Astrocyte (in vitro differentiated cells and primary cell): Measurements from ENCODE around the gene GIPC3. TPM values are rescaled to one million over a fixed set of nuclear protein-coding genes. Genes with fewer than 3 reads are reported as not detected.
A peak's percentile ranks its signal among the peaks of the same experiment; 100 is the strongest.

Source experiments
- DNase-seq: peaks from one replicate; pipeline ENCODE4 v3.0.0-alpha.2; 2010; ENCODE audit warnings: low read depth
- FAIRE-seq: peaks from 2 replicates; lab custom pipeline; 2011; peaks lifted over from hg19 to GRCh38; lab: Jason Lieb, UNC
- H2AFZ ChIP-seq: 2 replicates; pipeline ENCODE4 v1.6.0; 2012; ENCODE audit warnings: low read depth, low read length, inconsistent platforms
- H3K27ac ChIP-seq: 2 replicates; pipeline ENCODE4 v1.5.1; 2011; ENCODE audit warnings: low read depth, low read length, inconsistent platforms
- H3K27me3 ChIP-seq: 2 replicates; pipeline ENCODE4 v1.6.0; 2011; ENCODE audit warnings: low read length, inconsistent platforms; ENCODE audit not compliant: insufficient read depth
- H3K36me3 ChIP-seq: 2 replicates; pipeline ENCODE4 v1.5.1; 2011; ENCODE audit warnings: low read length, inconsistent platforms; ENCODE audit not compliant: insufficient read depth
- H3K4me1 ChIP-seq: 2 replicates; pipeline ENCODE4 v1.5.1; 2011; ENCODE audit warnings: low read length, inconsistent platforms; ENCODE audit not compliant: insufficient read depth
- H3K4me2 ChIP-seq: 2 replicates; pipeline ENCODE4 v1.6.0; 2012; ENCODE audit warnings: low read length, inconsistent platforms
- H3K4me3 ChIP-seq: 2 replicates; pipeline ENCODE4 v1.5.1; 2011; ENCODE audit warnings: low read depth, mild to moderate bottlenecking, low read length, inconsistent platforms; ENCODE audit not compliant: insufficient read depth
- H3K79me2 ChIP-seq: 2 replicates; pipeline ENCODE4 v1.6.0; 2012; ENCODE audit warnings: mild to moderate bottlenecking, low read length, inconsistent platforms; ENCODE audit not compliant: insufficient read depth
- H3K9ac ChIP-seq: 2 replicates; pipeline ENCODE4 v1.6.0; 2012; ENCODE audit warnings: mild to moderate bottlenecking, low read length, inconsistent platforms
- H3K9me3 ChIP-seq: 2 replicates; pipeline ENCODE4 v1.5.1; 2012; ENCODE audit warnings: low read depth, mild to moderate bottlenecking, low read length, inconsistent platforms; ENCODE audit not compliant: insufficient read depth
- H4K20me1 ChIP-seq: 2 replicates; pipeline ENCODE4 v1.6.0; 2012; ENCODE audit warnings: low read length, inconsistent platforms; ENCODE audit not compliant: insufficient read depth
- H3K27ac Mint-ChIP-seq: one replicate; pipeline ENCODE4 v1.8.0; 2021; ENCODE audit warnings: mild to moderate bottlenecking, mixed read lengths; ENCODE audit not compliant: unreplicated experiment
- H3K27me3 Mint-ChIP-seq: one replicate; pipeline ENCODE4 v1.8.0; 2021; ENCODE audit warnings: low read depth, mixed read lengths; ENCODE audit not compliant: unreplicated experiment
- H3K36me3 Mint-ChIP-seq: one replicate; pipeline ENCODE4 v1.8.0; 2021; ENCODE audit warnings: low read depth, mixed read lengths; ENCODE audit not compliant: unreplicated experiment
- H3K4me1 Mint-ChIP-seq: one replicate; pipeline ENCODE4 v1.8.0; 2021; ENCODE audit warnings: low read depth, mixed read lengths; ENCODE audit not compliant: unreplicated experiment
- H3K4me3 Mint-ChIP-seq: one replicate; pipeline ENCODE4 v1.8.0; 2021; ENCODE audit warnings: mild to moderate bottlenecking, moderate library complexity, mixed read lengths; ENCODE audit not compliant: unreplicated experiment
- H3K9me3 Mint-ChIP-seq: one replicate; pipeline ENCODE4 v1.8.0; 2021; ENCODE audit warnings: mild to moderate bottlenecking, mixed read lengths; ENCODE audit not compliant: unreplicated experiment
- EZH2 ChIP-seq: IDR thresholded peaks from 2 replicates; pipeline ENCODE4 v1.6.1; 2012; ENCODE audit warnings: mild to moderate bottlenecking, low read length, inconsistent platforms; ENCODE audit not compliant: insufficient read depth
- total RNA-seq: library from RNA; stranded (reverse); gene quantifications from 2 replicates; pipeline ENCODE4 v1.2.1, GENCODE V29; 2021
- TF ChIP-seq, protein P1 (sequence below): IDR thresholded peaks from 2 replicates; pipeline ENCODE4 v1.5.1; 2011; ENCODE audit warnings: low read depth, mild to moderate bottlenecking, inconsistent platforms, low read length, moderate library complexity; ENCODE audit not compliant: insufficient read depth

Gene GIPC3
- total RNA-seq, 1 donor from 2014 or later: 0.09 TPM

DNA sequence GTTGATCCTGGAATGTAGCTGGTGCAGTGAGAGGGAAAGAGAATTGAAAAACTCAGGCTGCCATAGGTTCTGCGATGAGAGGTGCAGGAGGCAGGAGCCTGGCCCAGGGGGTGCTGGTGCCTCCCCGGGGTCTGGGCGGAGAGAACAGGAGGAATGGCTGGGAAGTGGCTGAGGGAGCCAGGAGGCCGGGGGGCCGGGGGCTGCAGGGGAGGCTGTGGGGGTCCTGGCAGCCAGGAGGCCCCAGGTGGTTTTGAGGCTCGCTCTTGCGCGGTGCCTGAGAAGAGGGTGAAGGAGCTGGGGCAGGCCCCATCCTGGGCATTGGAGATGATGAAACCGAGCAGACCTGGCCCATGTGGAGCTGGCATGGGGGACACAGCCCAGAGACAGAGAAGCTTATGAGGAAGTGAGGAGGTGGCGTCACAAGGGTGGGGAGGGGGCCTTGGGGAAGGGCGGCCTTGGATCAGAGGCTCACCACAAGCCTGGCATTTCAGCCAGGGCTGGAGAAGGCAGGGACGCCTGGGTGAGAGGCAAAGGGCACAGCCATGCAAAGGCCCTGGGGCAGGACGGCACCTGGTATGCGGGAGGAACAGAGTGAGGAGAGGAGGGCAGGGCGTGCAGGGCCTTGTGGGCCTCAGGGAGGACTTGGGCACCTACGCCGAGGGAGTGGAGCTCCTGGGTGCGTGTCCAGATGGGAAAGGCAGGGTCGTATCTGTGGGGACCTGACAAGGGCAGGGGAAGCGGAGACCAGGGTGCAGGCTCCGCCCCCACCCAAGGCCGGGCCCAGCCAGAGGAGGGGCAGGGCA lies 47.6 kb upstream of the GIPC3 start:
- Histone ChIP-seq H3K4me1 (no peaks in the 10 kb centered on the region), H3K9ac (no peak overlapping the region), H3K9me3 (no peaks in the 10 kb centered on the region), H4K20me1 (peaks cover 47% of the 10 kb centered on the region), H3K27ac (no peak overlapping the region), H2AFZ (no peak overlapping the region), H3K36me3 (peaks cover 4% of the 10 kb centered on the region), H3K4me2 (no peak overlapping the region), H3K4me3 (no peak overlapping the region), H3K79me2 (peaks cover 5% of the 10 kb centered on the region), H3K27me3 (no peaks in the 10 kb centered on the region)
- no peaks in the 10 kb centered on the region for H3K4me1 Mint-ChIP-seq
- FAIRE-seq (no peak), DNase-seq (no peak)
- H3K27me3 Mint-ChIP-seq: no peaks in the 10 kb centered on the region
- peaks cover 12% of the 10 kb centered on the region for H3K36me3 Mint-ChIP-seq
- peak overlapping the region; percentile 69 for H3K27ac Mint-ChIP-seq
- peak overlapping the region; percentile 37 for H3K4me3 Mint-ChIP-seq
- TF ChIP-seq EZH2: no peak
- TF ChIP-seq, protein P1, sequence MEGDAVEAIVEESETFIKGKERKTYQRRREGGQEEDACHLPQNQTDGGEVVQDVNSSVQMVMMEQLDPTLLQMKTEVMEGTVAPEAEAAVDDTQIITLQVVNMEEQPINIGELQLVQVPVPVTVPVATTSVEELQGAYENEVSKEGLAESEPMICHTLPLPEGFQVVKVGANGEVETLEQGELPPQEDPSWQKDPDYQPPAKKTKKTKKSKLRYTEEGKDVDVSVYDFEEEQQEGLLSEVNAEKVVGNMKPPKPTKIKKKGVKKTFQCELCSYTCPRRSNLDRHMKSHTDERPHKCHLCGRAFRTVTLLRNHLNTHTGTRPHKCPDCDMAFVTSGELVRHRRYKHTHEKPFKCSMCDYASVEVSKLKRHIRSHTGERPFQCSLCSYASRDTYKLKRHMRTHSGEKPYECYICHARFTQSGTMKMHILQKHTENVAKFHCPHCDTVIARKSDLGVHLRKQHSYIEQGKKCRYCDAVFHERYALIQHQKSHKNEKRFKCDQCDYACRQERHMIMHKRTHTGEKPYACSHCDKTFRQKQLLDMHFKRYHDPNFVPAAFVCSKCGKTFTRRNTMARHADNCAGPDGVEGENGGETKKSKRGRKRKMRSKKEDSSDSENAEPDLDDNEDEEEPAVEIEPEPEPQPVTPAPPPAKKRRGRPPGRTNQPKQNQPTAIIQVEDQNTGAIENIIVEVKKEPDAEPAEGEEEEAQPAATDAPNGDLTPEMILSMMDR: no peak
- no peaks in the 10 kb centered on the region for H3K9me3 Mint-ChIP-seq

DNA sequence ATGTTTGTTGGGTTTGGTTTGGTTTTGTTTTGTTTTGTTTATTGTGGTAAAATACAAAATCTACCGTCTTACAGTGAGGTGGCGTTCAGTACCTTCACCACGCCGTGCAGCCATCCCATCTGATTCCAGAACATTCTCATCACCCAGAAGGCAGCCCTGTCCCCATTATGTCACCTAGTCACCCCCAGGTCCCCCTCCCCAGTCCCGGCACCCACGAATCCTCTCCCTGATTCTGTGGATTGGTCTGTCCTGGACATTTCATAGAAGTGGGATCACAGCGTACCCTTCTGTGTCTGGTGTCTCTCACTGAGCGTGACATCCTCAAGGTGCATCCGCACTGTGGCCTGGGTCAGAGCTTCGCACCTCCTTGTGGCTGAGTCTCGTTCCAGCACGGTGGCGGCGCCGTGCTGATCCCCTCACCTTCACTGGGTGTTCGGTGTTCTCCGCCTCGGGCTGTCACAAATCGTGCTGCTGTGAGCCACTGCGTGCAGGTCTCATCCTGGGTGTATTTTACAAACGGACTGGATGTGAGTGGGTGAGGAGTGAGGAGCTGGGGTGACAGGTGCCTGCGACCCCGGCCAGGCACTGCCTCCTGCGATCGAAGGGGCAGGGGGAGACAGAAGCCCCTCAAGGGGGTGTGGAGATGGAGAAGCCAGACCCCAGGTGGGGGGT lies 46.9 kb upstream of the GIPC3 start:
- FAIRE-seq (no peak), DNase-seq (no peak)
- peaks cover 51% of the 10 kb centered on the region for H4K20me1 ChIP-seq
- TF ChIP-seq, protein P1: no peak
- no peak for TF ChIP-seq EZH2
- H3K9me3 ChIP-seq: no peaks in the 10 kb centered on the region
- no peak overlapping the region for H3K27ac ChIP-seq
- H3K4me1 ChIP-seq: no peaks in the 10 kb centered on the region
- no peak overlapping the region for H3K4me3 ChIP-seq
- peaks cover 5% of the 10 kb centered on the region for H3K79me2 ChIP-seq
- peak overlapping the region; percentile 75 for H3K27ac Mint-ChIP-seq
- peaks cover 4% of the 10 kb centered on the region for H3K36me3 ChIP-seq
- H2AFZ ChIP-seq: no peak overlapping the region
- no peaks in the 10 kb centered on the region for H3K27me3 ChIP-seq
- H3K4me3 Mint-ChIP-seq: no peak overlapping the region
- H3K9me3 Mint-ChIP-seq: no peaks in the 10 kb centered on the region
- no peaks in the 10 kb centered on the region for H3K4me1 Mint-ChIP-seq
- H3K9ac ChIP-seq: no peak overlapping the region
- peaks cover 12% of the 10 kb centered on the region for H3K36me3 Mint-ChIP-seq
- no peak overlapping the region for H3K4me2 ChIP-seq
- no peaks in the 10 kb centered on the region for H3K27me3 Mint-ChIP-seq
